ENCODE results near the gene MYH9. TPM values are rescaled to one million over a fixed set of nuclear protein-coding genes. Genes with fewer than 3 reads are reported as not detected.

Gene MYH9
- total RNA-seq, 4 donors from 2014 or later: 216 to 339 (median 246) TPM

DNA sequence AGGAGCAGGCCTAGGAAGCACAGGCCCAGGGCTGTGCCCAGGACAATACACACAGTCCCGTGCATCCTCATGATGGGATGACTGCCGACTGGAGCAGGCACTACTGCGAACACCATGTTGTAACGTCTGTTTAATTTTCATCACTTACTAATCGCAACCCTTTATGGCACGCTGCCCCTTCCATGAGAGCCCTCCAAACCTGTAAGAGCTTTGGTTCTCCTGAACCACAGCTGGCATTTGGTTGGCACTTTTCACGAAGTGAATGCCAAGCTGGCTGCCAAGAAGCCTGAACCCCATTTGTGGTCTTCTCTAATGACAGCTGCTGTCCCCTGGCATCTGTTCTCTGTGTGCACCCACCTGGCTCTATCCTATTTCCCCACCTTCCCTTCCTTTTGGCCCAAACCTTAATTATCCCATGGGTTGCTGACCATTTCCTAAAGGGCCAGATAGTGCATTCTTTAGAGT is 98.3 kb downstream of the MYH9 start:
- H3K36me3 ChIP-seq: peaks cover 70 to 100% (median 83%) of the 10 kb centered on the region in 3 donors
- no peaks in the 10 kb centered on the region for H3K27me3 ChIP-seq
- no peak for TF ChIP-seq POLR2A (IDR thresholded peaks at IDR 0.05)
- TF ChIP-seq, protein P1, sequence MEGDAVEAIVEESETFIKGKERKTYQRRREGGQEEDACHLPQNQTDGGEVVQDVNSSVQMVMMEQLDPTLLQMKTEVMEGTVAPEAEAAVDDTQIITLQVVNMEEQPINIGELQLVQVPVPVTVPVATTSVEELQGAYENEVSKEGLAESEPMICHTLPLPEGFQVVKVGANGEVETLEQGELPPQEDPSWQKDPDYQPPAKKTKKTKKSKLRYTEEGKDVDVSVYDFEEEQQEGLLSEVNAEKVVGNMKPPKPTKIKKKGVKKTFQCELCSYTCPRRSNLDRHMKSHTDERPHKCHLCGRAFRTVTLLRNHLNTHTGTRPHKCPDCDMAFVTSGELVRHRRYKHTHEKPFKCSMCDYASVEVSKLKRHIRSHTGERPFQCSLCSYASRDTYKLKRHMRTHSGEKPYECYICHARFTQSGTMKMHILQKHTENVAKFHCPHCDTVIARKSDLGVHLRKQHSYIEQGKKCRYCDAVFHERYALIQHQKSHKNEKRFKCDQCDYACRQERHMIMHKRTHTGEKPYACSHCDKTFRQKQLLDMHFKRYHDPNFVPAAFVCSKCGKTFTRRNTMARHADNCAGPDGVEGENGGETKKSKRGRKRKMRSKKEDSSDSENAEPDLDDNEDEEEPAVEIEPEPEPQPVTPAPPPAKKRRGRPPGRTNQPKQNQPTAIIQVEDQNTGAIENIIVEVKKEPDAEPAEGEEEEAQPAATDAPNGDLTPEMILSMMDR (IDR thresholded peaks at IDR 0.05): no peak
- intact Hi-C loops (cut with DNase I): no loop called here
- 70 to 80% methylated on average over 7 of the region's 7 CpGs for WGBS, 2 donors
- peaks cover 0 to 51% (median 7%) of the 10 kb centered on the region in 3 donors for H3K4me1 ChIP-seq
- no peak overlapping the region for H3K4me3 ChIP-seq
- H3K27ac ChIP-seq: peak overlapping the region in 3 of 4 donors; percentile 15 to 65 (median 25)
- DNase-seq: no peak
- H3K9me3 ChIP-seq: no peaks in the 10 kb centered on the region

DNA sequence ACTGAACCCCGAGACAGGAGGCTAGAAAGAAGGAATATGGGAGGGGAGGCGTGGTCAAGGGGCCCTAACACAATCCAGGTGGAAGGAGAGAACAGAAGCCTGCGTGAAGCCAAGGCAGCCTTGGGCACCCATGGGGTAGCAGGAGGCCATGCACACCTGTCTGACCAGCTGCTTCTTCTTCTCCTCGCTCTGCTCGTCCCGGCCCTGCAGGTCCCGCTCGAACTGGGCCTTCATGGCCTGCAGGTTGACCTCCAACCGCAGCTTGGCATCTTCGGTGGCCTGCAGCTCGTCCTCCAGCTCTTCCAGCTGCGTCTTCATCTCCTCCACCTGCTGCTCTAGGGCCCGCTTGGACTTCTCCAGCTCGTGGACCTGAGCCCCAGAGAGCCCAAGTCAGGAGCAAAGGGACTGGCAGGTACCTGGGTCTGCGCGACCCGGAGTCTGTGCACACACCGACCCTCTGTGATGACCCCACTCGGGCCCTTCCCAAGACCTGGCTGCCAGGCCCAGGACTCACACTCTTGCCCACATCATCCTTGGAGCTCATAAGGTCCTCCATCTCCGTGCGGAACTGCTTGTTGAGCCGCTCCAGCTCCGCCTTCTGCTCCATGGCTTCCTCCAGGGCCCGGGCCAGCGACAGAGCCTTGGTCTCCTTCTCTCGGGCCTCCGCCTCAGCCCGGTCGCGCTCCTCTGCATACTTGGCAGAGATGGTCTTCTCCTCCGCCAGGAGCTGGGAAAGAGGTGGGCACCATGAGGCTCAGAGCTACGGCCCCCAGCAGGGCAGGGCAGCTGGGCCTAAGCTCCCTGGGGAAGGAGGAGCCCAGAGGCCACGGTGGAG is 99.0 kb downstream of the MYH9 start:
- DNase-seq: no peak
- intact Hi-C loops (cut with DNase I): no loop called here

DNA sequence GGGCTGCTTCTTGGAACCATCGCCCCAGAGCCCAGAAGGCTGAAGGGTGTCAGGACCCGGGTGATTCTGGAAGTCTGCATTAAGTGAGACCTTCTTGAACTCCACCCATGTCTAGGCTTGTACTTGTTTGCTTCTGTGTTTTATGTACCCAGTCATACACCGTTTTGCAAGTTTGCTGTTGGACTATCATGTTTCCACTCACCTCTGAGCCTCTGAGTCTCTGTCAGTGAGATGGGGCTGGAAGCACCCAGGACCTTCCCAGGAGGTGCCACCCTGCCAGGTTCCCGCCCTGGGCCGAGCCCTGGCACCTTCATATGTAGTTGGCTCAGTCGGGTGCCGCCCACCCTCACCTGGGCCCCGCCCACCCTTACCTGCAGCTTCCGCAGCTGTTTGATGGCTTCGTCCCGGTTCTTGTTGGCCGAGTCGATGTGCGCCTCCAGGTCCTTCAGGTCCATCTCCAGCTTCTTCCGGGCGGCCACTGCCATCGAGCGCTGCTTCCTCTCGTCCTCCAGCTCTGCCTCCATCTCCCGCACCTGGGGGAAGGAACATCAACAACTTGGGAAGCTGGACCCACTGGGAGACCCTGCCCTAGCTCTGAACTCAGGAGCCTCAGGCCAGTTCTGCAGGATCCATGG is 99.8 kb downstream of the MYH9 start:
- peaks cover 0 to 51% (median 7%) of the 10 kb centered on the region in 3 donors for H3K4me1 ChIP-seq
- 59 to 76% methylated on average over 10 to 17 of the region's 20 CpGs for WGBS, 2 donors
- intact Hi-C loops (cut with DNase I): no loop called here
- no peak overlapping the region for H3K4me3 ChIP-seq
- H3K9me3 ChIP-seq: no peaks in the 10 kb centered on the region
- no peaks in the 10 kb centered on the region for H3K27me3 ChIP-seq
- peak overlapping the region in 3 of 4 donors; percentile 1 to 65 (median 15) for H3K27ac ChIP-seq
- no peak for DNase-seq
- H3K36me3 ChIP-seq: peaks cover 65 to 100% (median 81%) of the 10 kb centered on the region in 3 donors
- TF ChIP-seq, protein P1 (IDR thresholded peaks at IDR 0.05): no peak
- no peak for TF ChIP-seq POLR2A (IDR thresholded peaks at IDR 0.05)

More for the DNA sequence above, 99.0 kb downstream of the MYH9 start:
- no peak overlapping the region for H3K4me3 ChIP-seq
- H3K36me3 ChIP-seq: peaks cover 70 to 100% (median 83%) of the 10 kb centered on the region in 3 donors
- TF ChIP-seq POLR2A (IDR thresholded peaks at IDR 0.05): no peak
- H3K9me3 ChIP-seq: no peaks in the 10 kb centered on the region
- peaks cover 0 to 51% (median 7%) of the 10 kb centered on the region in 3 donors for H3K4me1 ChIP-seq
- H3K27me3 ChIP-seq: no peaks in the 10 kb centered on the region
- WGBS, 2 donors: 86% methylated on average over 15 to 28 of the region's 33 CpGs
- H3K27ac ChIP-seq: peak overlapping the region in 3 of 4 donors; percentile 15 to 65 (median 25)

DNA sequence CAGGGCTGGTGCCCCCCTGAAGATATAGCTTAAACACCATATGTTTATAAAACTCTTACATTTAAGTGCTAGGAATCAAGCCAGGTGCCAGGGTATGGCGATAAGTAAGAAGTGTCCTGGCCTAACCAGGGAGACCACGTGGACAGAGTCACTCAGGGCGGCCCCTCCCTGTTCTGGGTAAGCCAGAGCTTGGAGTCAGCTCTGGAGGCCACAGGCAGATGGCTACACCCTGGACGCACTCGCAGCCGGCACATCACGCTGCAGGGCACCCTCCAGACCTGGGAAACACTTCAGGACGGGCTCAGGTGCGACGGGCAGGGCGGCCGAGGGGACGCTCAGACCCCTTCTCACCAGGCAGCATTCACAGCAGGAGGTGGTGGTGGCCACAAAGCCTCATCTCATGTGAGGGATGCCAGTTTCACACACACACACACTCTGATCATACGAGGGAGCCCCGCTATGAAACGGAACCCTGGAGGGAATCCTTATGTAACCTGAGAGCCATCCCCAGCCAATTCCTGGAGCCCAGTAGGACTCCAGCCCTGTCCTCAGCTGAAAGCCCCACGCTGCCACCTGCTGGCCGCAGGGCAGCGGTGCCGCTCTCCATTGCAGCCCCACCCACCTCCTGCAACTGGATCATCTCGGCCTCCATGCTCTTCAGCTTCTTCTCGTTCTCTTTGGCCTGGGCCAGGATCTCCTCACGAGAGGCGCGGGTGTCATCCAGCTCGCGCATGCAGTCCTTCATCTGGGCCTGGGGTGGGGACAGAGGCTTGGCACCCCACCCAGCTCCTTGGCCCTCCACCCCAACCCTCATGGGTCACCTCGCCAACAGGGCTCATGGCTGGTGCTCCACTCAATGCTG is 101.4 kb downstream of the MYH9 start:
- WGBS, 2 donors: 36 to 58% methylated on average over 11 to 18 of the region's 28 CpGs
- Histone ChIP-seq H3K36me3 (peaks cover 65 to 100% (median 82%) of the 10 kb centered on the region in 3 donors), H3K4me1 (peaks cover 0 to 51% (median 7%) of the 10 kb centered on the region in 3 donors), H3K4me3 (no peak overlapping the region), H3K27ac (peak overlapping the region; percentile 6 to 76 (median 71)), H3K9me3 (no peaks in the 10 kb centered on the region), H3K27me3 (no peaks in the 10 kb centered on the region)
- no peak for DNase-seq
- no peak for TF ChIP-seq POLR2A (IDR thresholded peaks at IDR 0.05)
- TF ChIP-seq, protein P1 (IDR thresholded peaks at IDR 0.05): peak; percentile 68 to 95 (median 88)
- intact Hi-C loops (cut with DNase I): no loop called here

DNA sequence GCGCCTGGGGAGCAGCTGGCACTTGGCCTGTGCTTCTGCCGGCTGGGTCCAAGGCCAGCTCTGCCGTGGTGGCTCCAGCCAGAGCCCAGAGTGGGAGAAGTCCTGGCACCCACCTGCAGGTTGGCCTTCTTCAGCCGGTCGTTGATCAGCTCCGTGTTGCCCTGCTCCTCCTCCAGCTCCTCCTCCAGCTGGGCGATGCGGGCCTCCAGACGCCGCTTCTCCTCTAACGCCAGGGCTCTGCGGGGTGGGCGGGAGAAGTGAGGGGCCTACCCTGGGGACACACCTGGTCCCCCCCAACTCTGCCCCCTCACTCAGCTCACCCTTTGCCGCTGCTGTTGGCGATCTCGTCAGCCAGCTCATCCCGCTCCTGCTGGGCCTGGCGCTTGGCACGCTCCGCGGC is 102.2 kb downstream of the MYH9 start:
- Histone ChIP-seq H3K36me3 (peaks cover 65 to 100% (median 87%) of the 10 kb centered on the region in 3 donors), H3K4me1 (peaks cover 0 to 51% (median 7%) of the 10 kb centered on the region in 3 donors), H3K4me3 (no peak overlapping the region), H3K27me3 (no peaks in the 10 kb centered on the region), H3K27ac (peak overlapping the region; percentile 6 to 76 (median 71)), H3K9me3 (no peaks in the 10 kb centered on the region)
- TF ChIP-seq POLR2A (IDR thresholded peaks at IDR 0.05): no peak
- TF ChIP-seq, protein P1 (IDR thresholded peaks at IDR 0.05): no peak
- 83 to 92% methylated on average over 7 to 19 of the region's 21 CpGs for WGBS, 2 donors
- intact Hi-C loops (cut with DNase I): no loop called here
- DNase-seq: no peak

Measured in esophagus squamous epithelium (tissue), 5 donors.